ENCODE results near the gene MFSD12.

The MFSD12 gene

GRCh38 chr19:3500429-3501101 lies 56.8 kb downstream of the MFSD12 start, which contains the start of gene DOHH:
Gene DOHH, minus strand, starts transcription at chr19:3500674. Its CDS starts 3,860 bp downstream, at chr19:3496814.
- Histone ChIP-seq H3K9ac (ENCODE audit: low read depth, low read length) (peak within 1 kb of the TSS; percentile 99), H3K27me3 (ENCODE audit: control insufficient read depth, insufficient read depth, low read length) (no peaks in the 10 kb centered on the region), H3K4me1 (ENCODE audit: control insufficient read depth, insufficient read depth, low read length) (no peaks in the 10 kb centered on the region), H3K36me3 (ENCODE audit: control insufficient read depth, insufficient read depth, low read length) (peaks cover 16% of the 10 kb centered on the region), H3K4me3 (ENCODE audit: low read depth, low read length) (peak within 1 kb of the TSS; percentile 95), H3K27ac (ENCODE audit: low read depth, low read length) (peak within 1 kb of the TSS; percentile 98), H3K9me3 (ENCODE audit: control insufficient read depth, insufficient read depth, low read length) (no peaks in the 10 kb centered on the region)

- no peaks in the 10 kb centered on the region for H3K4me1 ChIP-seq (ENCODE audit: control insufficient read depth, insufficient read depth, low read length)
- no peaks in the 10 kb centered on the region for H3K27me3 ChIP-seq (ENCODE audit: control insufficient read depth, insufficient read depth, low read length)
Measured at GRCh38 chr19:3499738-3500428, 57.5 kb downstream of the MFSD12 start.

GRCh38 chr19:3497757-3498520 lies 59.4 kb downstream of the MFSD12 start:
- Histone ChIP-seq H3K9ac (ENCODE audit: low read depth, low read length) (no peak overlapping the region), H3K4me3 (ENCODE audit: low read depth, low read length) (no peak overlapping the region), H3K27me3 (ENCODE audit: control insufficient read depth, insufficient read depth, low read length) (no peaks in the 10 kb centered on the region), H3K27ac (ENCODE audit: low read depth, low read length) (no peak overlapping the region), H3K9me3 (ENCODE audit: control insufficient read depth, insufficient read depth, low read length) (no peaks in the 10 kb centered on the region), H3K4me1 (ENCODE audit: control insufficient read depth, insufficient read depth, low read length) (no peaks in the 10 kb centered on the region), H3K36me3 (ENCODE audit: control insufficient read depth, insufficient read depth, low read length) (peaks cover 30% of the 10 kb centered on the region)

More at GRCh38 chr19:3499738-3500428, 57.5 kb downstream of the MFSD12 start:
- H3K9ac ChIP-seq (ENCODE audit: low read depth, low read length), result peak overlapping the region; percentile 99
- H3K36me3 ChIP-seq (ENCODE audit: control insufficient read depth, insufficient read depth, low read length), result peaks cover 21% of the 10 kb centered on the region
- H3K9me3 ChIP-seq (ENCODE audit: control insufficient read depth, insufficient read depth, low read length), result no peaks in the 10 kb centered on the region
- peak overlapping the region; percentile 98 for H3K27ac ChIP-seq (ENCODE audit: low read depth, low read length)
- H3K4me3 ChIP-seq (ENCODE audit: low read depth, low read length), result peak overlapping the region; percentile 95

GRCh38 chr19:3496392-3497273 lies 60.8 kb downstream of the MFSD12 start:
- Histone ChIP-seq H3K36me3 (ENCODE audit: control insufficient read depth, insufficient read depth, low read length) (peaks cover 42% of the 10 kb centered on the region), H3K27me3 (ENCODE audit: control insufficient read depth, insufficient read depth, low read length) (no peaks in the 10 kb centered on the region), H3K4me1 (ENCODE audit: control insufficient read depth, insufficient read depth, low read length) (no peaks in the 10 kb centered on the region), H3K9ac (ENCODE audit: low read depth, low read length) (no peak overlapping the region), H3K4me3 (ENCODE audit: low read depth, low read length) (no peak overlapping the region), H3K27ac (ENCODE audit: low read depth, low read length) (no peak overlapping the region), H3K9me3 (ENCODE audit: control insufficient read depth, insufficient read depth, low read length) (no peaks in the 10 kb centered on the region)

GRCh38 chr19:3494559-3494958 lies 62.8 kb downstream of the MFSD12 start:
- Histone ChIP-seq H3K27ac (ENCODE audit: low read depth, low read length) (no peak overlapping the region), H3K4me3 (ENCODE audit: low read depth, low read length) (no peak overlapping the region), H3K27me3 (ENCODE audit: control insufficient read depth, insufficient read depth, low read length) (no peaks in the 10 kb centered on the region), H3K36me3 (ENCODE audit: control insufficient read depth, insufficient read depth, low read length) (peaks cover 44% of the 10 kb centered on the region), H3K9ac (ENCODE audit: low read depth, low read length) (no peak overlapping the region), H3K9me3 (ENCODE audit: control insufficient read depth, insufficient read depth, low read length) (no peaks in the 10 kb centered on the region), H3K4me1 (ENCODE audit: control insufficient read depth, insufficient read depth, low read length) (no peaks in the 10 kb centered on the region)
